HepG2 (cell line): ENCODE data around the gene RNASE12. TPM values are rescaled to one million over a fixed set of nuclear protein-coding genes. Genes with fewer than 3 reads are reported as not detected.
A peak's percentile ranks its signal among the peaks of the same experiment; 100 is the strongest.

Source experiments
- FOXO4 ChIP-seq: sonication (generic); formaldehyde crosslinking; conservative IDR thresholded peaks from 2 replicates; pipeline ENCODE4 v1.8.1; 2023; ENCODE audit warnings: missing genetic modification reagents
- GPBP1L1 ChIP-seq: sonication (generic); formaldehyde crosslinking; IDR thresholded peaks from 2 replicates; pipeline ENCODE4 v1.5.0; 2020; ENCODE audit warnings: mild to moderate bottlenecking, missing genetic modification reagents
- HNRNPK ChIP-seq: fragments of 200-400 bp; formaldehyde crosslinking; IDR thresholded peaks from 2 replicates; pipeline ENCODE4 v1.6.1; 2018; ENCODE audit warnings: low read length, low read depth, moderate library complexity, mild to moderate bottlenecking; ENCODE audit not compliant: poor library complexity, severe bottlenecking
- MEIS2 ChIP-seq: sonication (generic); formaldehyde crosslinking; IDR thresholded peaks from 2 replicates; pipeline ENCODE4 v1.9.0; 2021; ENCODE audit warnings: mild to moderate bottlenecking, missing genetic modification reagents
- NFIC ChIP-seq: IDR thresholded peaks from 2 replicates; pipeline ENCODE4 v1.6.1; 2012; ENCODE audit warnings: mild to moderate bottlenecking, low read length, inconsistent platforms
- PBX3 ChIP-seq: sonication (generic); formaldehyde crosslinking; IDR thresholded peaks from 2 replicates; pipeline ENCODE4 v1.8.1; 2023; ENCODE audit warnings: missing genetic modification reagents, inconsistent platforms, borderline replicate concordance
- SMAD1 ChIP-seq: sonication (generic); formaldehyde crosslinking; IDR thresholded peaks from 2 replicates; pipeline ENCODE4 v1.4.0; 2020; ENCODE audit warnings: missing genetic modification reagents, low read depth, mild to moderate bottlenecking, borderline replicate concordance
- TRAFD1 ChIP-seq: sonication (generic); formaldehyde crosslinking; IDR thresholded peaks from 2 replicates; pipeline ENCODE4 v1.5.1; 2020; ENCODE audit warnings: missing genetic modification reagents, mild to moderate bottlenecking, borderline replicate concordance
- UBTF ChIP-seq: sonication (generic); formaldehyde crosslinking; IDR thresholded peaks from 2 replicates; pipeline ENCODE4 v1.4.0; 2020; ENCODE audit warnings: mild to moderate bottlenecking, missing genetic modification reagents
- ZBTB33 ChIP-seq: sonication (generic); formaldehyde crosslinking; IDR thresholded peaks from 2 replicates; pipeline ENCODE4 v1.4.0; 2020; ENCODE audit warnings: missing genetic modification reagents
- ZNF30 ChIP-seq: sonication (generic); formaldehyde crosslinking; IDR thresholded peaks from 2 replicates; pipeline ENCODE4 v1.5.0; 2020; ENCODE audit warnings: mild to moderate bottlenecking, missing genetic modification reagents
- ZNF468 ChIP-seq: sonication (generic); formaldehyde crosslinking; IDR thresholded peaks from 2 replicates; pipeline ENCODE4 v1.8.0; 2022; ENCODE audit warnings: mild to moderate bottlenecking, moderate library complexity, missing genetic modification reagents
- ZNF512 ChIP-seq: sonication (generic); formaldehyde crosslinking; IDR thresholded peaks from 2 replicates; pipeline ENCODE4 v1.4.0; 2020; ENCODE audit warnings: mild to moderate bottlenecking, missing genetic modification reagents
- ZNF572 ChIP-seq: sonication (generic); formaldehyde crosslinking; IDR thresholded peaks from 2 replicates; pipeline ENCODE4 v1.5.1; 2020; ENCODE audit warnings: mild to moderate bottlenecking, missing genetic modification reagents
- ZNF614 ChIP-seq: IDR thresholded peaks from 2 replicates; pipeline ENCODE4 v1.6.1; 2018; ENCODE audit warnings: missing biosample characterization, missing genetic modification reagents, inconsistent platforms, borderline replicate concordance
- polyA plus RNA-seq, 8 experiments: library from polyadenylated mRNA; depleted of rRNA in 3 of 8; stranded (reverse) in 7 of 8; unstranded in 1 of 8; fragments of >200 nt; fragmentation: Illumina TruSeq in 4 of 8; extraction: Trizol in 4 of 8; gene quantifications; 2 replicates each; pipeline versions ENCODE4 v1.2.1 to v1.2.3, GENCODE V29; 2011 to 2016; ENCODE audit warnings: low read depth in 4 of 8, missing spikeins in 1 of 8, mixed read lengths in 1 of 8; ENCODE audit not compliant: insufficient read depth in 1 of 8
- total RNA-seq, 5 experiments: library from RNA; depleted of rRNA; stranded (reverse); fragments of >200 nt; fragmentation: Illumina TruSeq; extraction: Trizol; gene quantifications; 2 replicates each; pipeline ENCODE4 v1.2.3, GENCODE V29; 2016; ENCODE audit warnings: low read depth in 1 of 5

RNASE12 gene
- total and polyA plus RNA-seq, 2 of the 13 experiments (the other 11 are each of a cell fraction or from before 2014, with no cell fraction given) = not detected

GRCh38 chr14:20610002-20610765, 19.0 kb upstream of the RNASE12 start (continued):
- no peak for TF ChIP-seq TRAFD1
- TF ChIP-seq ZNF468 = no peak
- no peak for TF ChIP-seq ZNF30
- TF ChIP-seq SMAD1 (CRISPR knock-in tag) = 0 out of 2 replicates have a peak, but pooled peaks have one; percentile 49
- peak; percentile 70; the same call in 1 of the 2 replicates for TF ChIP-seq NFIC
- TF ChIP-seq GPBP1L1 (CRISPR knock-in tag) = no peak
- no peak for TF ChIP-seq ZNF572
- no peak for TF ChIP-seq UBTF (CRISPR knock-in tag)
- peak; percentile 77; the same call in 1 of the 2 replicates for TF ChIP-seq ZNF614 (CRISPR knock-in tag)
- TF ChIP-seq PBX3 (CRISPR knock-in tag) = no peak
- no peak for TF ChIP-seq ZNF512 (CRISPR knock-in tag)
- TF ChIP-seq ZBTB33 (CRISPR knock-in tag) = 0 out of 2 replicates have a peak, but pooled peaks have one; percentile 28
- TF ChIP-seq HNRNPK = no peak
- TF ChIP-seq MEIS2 (CRISPR knock-in tag) = no peak
- no peak for TF ChIP-seq FOXO4 (CRISPR knock-in tag)
